Astrocyte of the cerebellum (primary cell): Measurements from ENCODE around the gene BMP2.

Experiments
- DNase-seq: peaks from one replicate; pipeline ENCODE4 v3.0.0-alpha.2; 2011; ENCODE audit warnings: low read depth
- H3K4me3 ChIP-seq: 2 replicates; pipeline ENCODE4 v1.5.1; 2011; ENCODE audit warnings: mild to moderate bottlenecking, low read depth, low read length, moderate library complexity
- in situ Hi-C: cut with HindIII; loops from 2 replicates; pipeline ENCODE4 v1.10.0; 2017; ENCODE audit warnings: low sequenced_read_pairs
- TF ChIP-seq, protein P1 (sequence below): IDR thresholded peaks from 2 replicates; pipeline ENCODE4 v1.5.1; 2012; ENCODE audit warnings: low read length, low read depth, moderate library complexity, mild to moderate bottlenecking; ENCODE audit errors: missing control alignments

BMP2 gene

DNA sequence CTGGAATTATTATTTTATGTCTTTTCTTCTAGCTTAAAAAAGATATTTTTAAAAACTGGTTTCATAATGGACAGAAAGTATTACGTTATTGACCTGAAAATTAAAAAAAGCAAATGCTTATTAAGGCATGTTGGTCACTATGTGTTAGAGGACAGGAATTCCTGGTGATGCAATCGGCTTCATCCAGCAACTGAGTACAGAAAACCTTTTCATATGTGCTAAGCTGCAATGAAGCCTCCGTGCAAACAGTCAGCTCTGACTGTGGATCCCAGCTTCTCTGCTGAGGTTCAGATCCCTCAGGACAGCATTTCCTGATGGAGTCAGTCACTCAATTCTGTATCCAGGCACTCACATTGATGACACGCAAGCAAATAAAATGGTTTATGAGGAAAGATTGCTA, 22.7 kb upstream of the BMP2 start:
- H3K4me3 ChIP-seq = no peak overlapping the region
- in situ Hi-C loops = no loop called here
- DNase-seq = no peak
- TF ChIP-seq, protein P1, sequence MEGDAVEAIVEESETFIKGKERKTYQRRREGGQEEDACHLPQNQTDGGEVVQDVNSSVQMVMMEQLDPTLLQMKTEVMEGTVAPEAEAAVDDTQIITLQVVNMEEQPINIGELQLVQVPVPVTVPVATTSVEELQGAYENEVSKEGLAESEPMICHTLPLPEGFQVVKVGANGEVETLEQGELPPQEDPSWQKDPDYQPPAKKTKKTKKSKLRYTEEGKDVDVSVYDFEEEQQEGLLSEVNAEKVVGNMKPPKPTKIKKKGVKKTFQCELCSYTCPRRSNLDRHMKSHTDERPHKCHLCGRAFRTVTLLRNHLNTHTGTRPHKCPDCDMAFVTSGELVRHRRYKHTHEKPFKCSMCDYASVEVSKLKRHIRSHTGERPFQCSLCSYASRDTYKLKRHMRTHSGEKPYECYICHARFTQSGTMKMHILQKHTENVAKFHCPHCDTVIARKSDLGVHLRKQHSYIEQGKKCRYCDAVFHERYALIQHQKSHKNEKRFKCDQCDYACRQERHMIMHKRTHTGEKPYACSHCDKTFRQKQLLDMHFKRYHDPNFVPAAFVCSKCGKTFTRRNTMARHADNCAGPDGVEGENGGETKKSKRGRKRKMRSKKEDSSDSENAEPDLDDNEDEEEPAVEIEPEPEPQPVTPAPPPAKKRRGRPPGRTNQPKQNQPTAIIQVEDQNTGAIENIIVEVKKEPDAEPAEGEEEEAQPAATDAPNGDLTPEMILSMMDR = no peak

DNA sequence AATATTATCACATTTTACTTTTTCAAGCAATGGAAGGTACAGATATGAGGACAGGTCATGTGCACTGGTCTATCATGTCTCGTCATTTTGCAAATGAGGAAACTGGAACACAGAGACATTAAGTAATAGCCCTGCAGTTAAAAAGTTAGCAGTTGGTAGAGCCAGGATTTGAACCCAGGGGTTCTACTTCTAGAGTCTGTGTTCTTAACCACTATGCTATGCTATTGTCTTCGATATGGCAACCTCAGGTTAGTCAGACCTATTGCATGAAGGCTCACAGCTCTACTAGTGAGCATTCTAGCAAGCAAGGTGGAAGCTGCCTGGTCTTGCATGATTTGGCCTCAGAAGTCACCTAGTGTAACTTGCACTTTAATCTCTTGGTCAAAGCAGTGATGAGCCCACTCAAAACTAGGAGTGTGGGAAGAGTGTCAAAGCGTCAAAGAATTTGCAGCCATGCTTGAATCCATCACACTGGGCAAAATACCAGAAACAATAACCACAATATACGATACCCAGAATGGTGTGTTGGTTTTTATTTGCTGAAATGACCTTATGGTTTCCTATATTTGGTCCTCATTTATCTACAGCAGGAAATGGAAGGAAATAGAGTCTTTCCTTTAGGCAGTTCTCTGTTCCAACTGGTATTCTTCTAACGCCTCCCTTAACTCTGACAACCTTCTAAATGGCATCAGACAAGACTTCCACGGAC, 20.4 kb upstream of the BMP2 start:
- DNase-seq = no peak
- TF ChIP-seq, protein P1 = no peak
- H3K4me3 ChIP-seq = no peak overlapping the region
- in situ Hi-C loops = no loop called here

DNA sequence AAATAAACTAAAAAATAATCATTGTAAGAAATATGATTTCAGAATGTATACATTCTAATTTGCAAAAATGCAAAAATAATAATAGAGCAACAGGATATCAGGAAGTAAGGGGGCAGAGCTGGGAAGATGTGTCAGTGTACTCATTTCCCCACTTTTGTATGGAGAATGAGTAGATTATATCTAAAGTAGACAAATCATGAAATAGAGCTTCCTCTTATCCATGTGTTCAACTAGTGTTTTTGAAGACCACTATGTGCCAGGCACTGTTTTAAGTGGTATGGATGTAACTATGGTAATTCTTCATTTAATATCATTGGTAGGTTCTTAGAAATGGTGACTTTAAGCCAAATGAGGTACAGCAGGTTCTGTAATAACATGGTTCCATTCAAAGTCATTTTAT, 17.0 kb upstream of the BMP2 start:
- TF ChIP-seq, protein P1 = no peak
- no peak for DNase-seq
- H3K4me3 ChIP-seq = no peak overlapping the region
- in situ Hi-C loops = no loop called here

DNA sequence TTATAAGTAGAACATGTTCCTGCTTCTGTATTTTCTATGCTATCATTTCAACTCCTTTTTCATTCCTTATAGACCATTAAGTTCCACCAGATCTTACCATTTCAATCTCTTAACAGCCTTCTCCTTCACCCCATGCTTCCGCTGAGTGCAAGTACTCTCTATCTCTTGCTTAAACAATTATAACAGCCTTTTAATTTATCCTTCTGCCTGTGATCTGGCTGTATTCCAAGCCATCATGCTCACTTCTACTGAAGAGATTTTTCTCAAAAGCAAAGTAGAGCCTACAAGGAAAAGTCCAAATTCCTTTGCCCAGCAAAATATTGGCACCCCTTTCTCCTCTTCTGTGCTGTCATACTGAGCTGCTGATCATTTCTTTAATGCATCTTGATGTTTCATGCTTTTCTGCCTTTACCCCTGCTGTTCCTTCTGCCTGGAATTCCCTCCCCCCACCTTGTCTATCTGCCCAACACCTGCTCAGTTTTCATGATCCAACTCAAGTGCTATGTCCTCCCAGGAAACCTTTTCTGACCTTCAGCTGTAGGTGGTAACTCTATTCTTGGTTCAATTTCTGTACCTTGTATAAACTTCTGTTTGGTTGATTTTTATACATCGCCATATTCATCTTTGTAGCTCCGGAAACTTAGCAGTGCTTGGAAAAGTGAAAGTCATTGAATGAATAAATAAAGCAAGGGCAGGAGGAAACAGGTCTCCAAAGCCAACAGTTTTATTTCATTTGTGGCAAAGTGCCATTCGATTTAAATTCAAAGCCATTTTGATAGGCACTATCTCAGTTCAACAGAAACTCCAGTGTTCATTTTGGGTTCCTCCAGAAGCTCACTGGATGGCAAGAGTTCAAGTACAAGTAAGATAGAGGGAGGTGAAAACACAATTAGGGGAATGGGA, 10.5 kb upstream of the BMP2 start:
- TF ChIP-seq, protein P1 = no peak
- in situ Hi-C loops = no loop called here
- no peak overlapping the region for H3K4me3 ChIP-seq
- DNase-seq = no peak

DNA sequence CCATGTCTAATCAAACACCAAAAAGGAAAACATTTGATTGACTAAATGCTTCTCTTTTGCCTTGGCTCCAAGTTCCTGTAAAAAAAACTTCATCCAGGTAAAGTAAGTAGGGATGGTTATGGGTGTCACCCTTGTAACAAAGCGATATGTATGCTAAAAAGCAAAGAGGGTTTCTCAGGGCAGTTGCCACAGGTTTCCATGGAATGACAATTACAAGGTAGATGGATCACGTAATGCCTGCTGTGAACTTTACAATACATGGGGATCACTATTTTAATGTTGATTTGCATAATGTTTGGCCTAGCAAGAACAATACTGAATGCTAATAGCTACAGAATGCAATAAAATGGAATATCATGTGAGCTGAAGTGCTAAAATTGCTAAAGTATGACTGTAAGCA, 2.9 kb upstream of the BMP2 start:
- TF ChIP-seq, protein P1 = no peak
- no peak overlapping the region for H3K4me3 ChIP-seq
- in situ Hi-C loops = no loop called here
- no peak for DNase-seq

DNA sequence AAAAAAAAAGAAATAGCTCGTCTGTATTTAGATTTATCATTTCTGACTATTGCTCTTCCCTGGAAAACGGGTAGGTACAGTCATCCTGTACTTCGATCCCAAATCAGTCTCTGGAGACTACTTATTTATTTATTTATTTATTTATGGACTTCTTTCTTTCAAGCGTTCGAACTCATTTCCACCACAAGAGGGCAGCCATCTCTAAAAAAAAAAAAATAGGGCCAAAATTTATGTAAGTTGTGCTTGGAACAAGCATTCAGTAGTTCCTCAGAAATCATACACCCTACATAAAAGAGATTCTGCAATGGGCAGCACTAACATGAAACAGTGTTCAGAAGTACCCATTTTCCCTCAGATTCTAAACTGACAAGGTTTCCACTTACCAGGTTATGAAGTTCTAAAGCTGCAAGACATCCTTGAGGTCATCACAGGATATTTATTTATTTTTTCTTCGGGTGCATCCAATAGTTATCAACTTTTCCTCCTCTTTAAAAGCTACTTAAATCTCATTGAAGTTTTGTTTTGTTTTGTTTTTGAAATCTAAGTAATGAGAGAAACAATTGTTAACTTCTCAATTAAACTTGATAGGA, 1.9 kb upstream of the BMP2 start:
- peak; percentile 58 for DNase-seq
- TF ChIP-seq, protein P1 = peak; percentile 48
- no peak overlapping the region for H3K4me3 ChIP-seq
- in situ Hi-C loops = no loop called here
